OCI-LY3 (cell line): ENCODE measurements around the gene RAB19.

Experiments used
- EZH2phosphoT487 ChIP-seq: fragments of 200-600 bp; shearing (Covaris generic); IDR thresholded peaks from 2 replicates; pipeline ENCODE4 v1.6.1; 2018; ENCODE audit warnings: antibody characterized with exemption, mixed run types, low read depth
- TF ChIP-seq, protein P1 (sequence below): fragments of 200-600, 300-600 bp; sonication (generic); IDR thresholded peaks from 2 replicates; pipeline ENCODE4 v1.5.1; 2014; ENCODE audit warnings: antibody characterized with exemption, low read length, low read depth

- TF ChIP-seq EZH2phosphoT487, result no peak
- TF ChIP-seq, protein P1, sequence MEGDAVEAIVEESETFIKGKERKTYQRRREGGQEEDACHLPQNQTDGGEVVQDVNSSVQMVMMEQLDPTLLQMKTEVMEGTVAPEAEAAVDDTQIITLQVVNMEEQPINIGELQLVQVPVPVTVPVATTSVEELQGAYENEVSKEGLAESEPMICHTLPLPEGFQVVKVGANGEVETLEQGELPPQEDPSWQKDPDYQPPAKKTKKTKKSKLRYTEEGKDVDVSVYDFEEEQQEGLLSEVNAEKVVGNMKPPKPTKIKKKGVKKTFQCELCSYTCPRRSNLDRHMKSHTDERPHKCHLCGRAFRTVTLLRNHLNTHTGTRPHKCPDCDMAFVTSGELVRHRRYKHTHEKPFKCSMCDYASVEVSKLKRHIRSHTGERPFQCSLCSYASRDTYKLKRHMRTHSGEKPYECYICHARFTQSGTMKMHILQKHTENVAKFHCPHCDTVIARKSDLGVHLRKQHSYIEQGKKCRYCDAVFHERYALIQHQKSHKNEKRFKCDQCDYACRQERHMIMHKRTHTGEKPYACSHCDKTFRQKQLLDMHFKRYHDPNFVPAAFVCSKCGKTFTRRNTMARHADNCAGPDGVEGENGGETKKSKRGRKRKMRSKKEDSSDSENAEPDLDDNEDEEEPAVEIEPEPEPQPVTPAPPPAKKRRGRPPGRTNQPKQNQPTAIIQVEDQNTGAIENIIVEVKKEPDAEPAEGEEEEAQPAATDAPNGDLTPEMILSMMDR, result no peak
Measured at GRCh38 chr7:140458916-140459315, 55.1 kb downstream of the RAB19 start.
